ENCODE data around the gene BCL2L14. TPM values are rescaled to one million over a fixed set of nuclear protein-coding genes. Genes with fewer than 3 reads are reported as not detected.

The BCL2L14 gene
- polyA plus RNA-seq, 4 donors: 19.2 to 49.2 (median 26.2) TPM

GRCh38 chr12:12088147-12088546, 17.4 kb downstream of the BCL2L14 start:
- Histone ChIP-seq H3K27me3 (ENCODE audit: control insufficient read depth in 3 of 3, insufficient read depth in 3 of 3, low read length in 3 of 3) (no peaks in the 10 kb centered on the region), H3K27ac (ENCODE audit: low read depth in 1 of 3, low read length in 2 of 3) (no peak overlapping the region), H3K9me3 (ENCODE audit: control insufficient read depth in 2 of 2, insufficient read depth in 1 of 2, low read depth in 1 of 2, low read length in 1 of 2) (no peaks in the 10 kb centered on the region), H3K4me1 (ENCODE audit: control insufficient read depth in 3 of 3, insufficient read depth in 2 of 3, low read depth in 1 of 3, low read length in 2 of 3) (peaks cover 0 to 4% (median 0%) of the 10 kb centered on the region in 3 donors), H3K36me3 (ENCODE audit: control insufficient read depth in 3 of 3, insufficient read depth in 2 of 3, low read depth in 1 of 3, low read length in 3 of 3) (peaks cover 0 to 63% (median 3%) of the 10 kb centered on the region in 3 donors), H3K4me3 (ENCODE audit: low read depth in 1 of 3, low read length in 3 of 3) (no peak overlapping the region)
- WGBS, 3 donors: 87 to 88% (median 87%) methylated on average over 10 of the region's 10 CpGs
- no peak for FAIRE-seq
- no peak for DNase-seq

- no peaks in the 10 kb centered on the region for H3K27me3 ChIP-seq (ENCODE audit: control insufficient read depth in 3 of 3, insufficient read depth in 3 of 3, low read length in 3 of 3)
- H3K4me3 ChIP-seq (ENCODE audit: low read depth in 1 of 3, low read length in 3 of 3): no peak overlapping the region
- peaks cover 0 to 4% (median 0%) of the 10 kb centered on the region in 3 donors for H3K4me1 ChIP-seq (ENCODE audit: control insufficient read depth in 3 of 3, insufficient read depth in 2 of 3, low read depth in 1 of 3, low read length in 2 of 3)
- DNase-seq (no peak), FAIRE-seq (no peak)
- 89 to 94% (median 93%) methylated on average over 9 of the region's 9 CpGs for WGBS, 3 donors
- H3K9me3 ChIP-seq (ENCODE audit: control insufficient read depth in 2 of 2, insufficient read depth in 1 of 2, low read depth in 1 of 2, low read length in 1 of 2): no peaks in the 10 kb centered on the region
- peaks cover 0 to 68% (median 3%) of the 10 kb centered on the region in 3 donors for H3K36me3 ChIP-seq (ENCODE audit: control insufficient read depth in 3 of 3, insufficient read depth in 2 of 3, low read depth in 1 of 3, low read length in 3 of 3)
- H3K27ac ChIP-seq (ENCODE audit: low read depth in 1 of 3, low read length in 2 of 3): no peak overlapping the region
Measured at GRCh38 chr12:12088761-12089160, 18.0 kb downstream of the BCL2L14 start.

GRCh38 chr12:12091071-12091470, 20.3 kb downstream of the BCL2L14 start:
- no peak for DNase-seq
- peaks cover 0 to 3% (median 0%) of the 10 kb centered on the region in 3 donors for H3K4me1 ChIP-seq (ENCODE audit: control insufficient read depth in 3 of 3, insufficient read depth in 2 of 3, low read depth in 1 of 3, low read length in 2 of 3)
- no peaks in the 10 kb centered on the region for H3K27me3 ChIP-seq (ENCODE audit: control insufficient read depth in 3 of 3, insufficient read depth in 3 of 3, low read length in 3 of 3)
- no peak for FAIRE-seq
- H3K4me3 ChIP-seq (ENCODE audit: low read depth in 1 of 3, low read length in 3 of 3): no peak overlapping the region
- H3K36me3 ChIP-seq (ENCODE audit: control insufficient read depth in 3 of 3, insufficient read depth in 2 of 3, low read depth in 1 of 3, low read length in 3 of 3): peaks cover 0 to 63% (median 3%) of the 10 kb centered on the region in 3 donors
- WGBS, 3 donors: 76 to 92% (median 87%) methylated on average over 3 of the region's 3 CpGs
- H3K9me3 ChIP-seq (ENCODE audit: control insufficient read depth in 2 of 2, insufficient read depth in 1 of 2, low read depth in 1 of 2, low read length in 1 of 2): no peaks in the 10 kb centered on the region
- no peak overlapping the region for H3K27ac ChIP-seq (ENCODE audit: low read depth in 1 of 3, low read length in 2 of 3)

GRCh38 chr12:12091977-12092663, 21.4 kb downstream of the BCL2L14 start:
- no peak for FAIRE-seq
- H3K36me3 ChIP-seq (ENCODE audit: control insufficient read depth in 3 of 3, insufficient read depth in 2 of 3, low read depth in 1 of 3, low read length in 3 of 3): peaks cover 0 to 59% (median 0%) of the 10 kb centered on the region in 3 donors
- H3K9me3 ChIP-seq (ENCODE audit: control insufficient read depth in 2 of 2, insufficient read depth in 1 of 2, low read depth in 1 of 2, low read length in 1 of 2): no peaks in the 10 kb centered on the region
- 59 to 75% (median 61%) methylated on average over 14 of the region's 14 CpGs for WGBS, 3 donors
- DNase-seq: peak in 1 of 2 donors; percentile 11
- H3K4me1 ChIP-seq (ENCODE audit: control insufficient read depth in 3 of 3, insufficient read depth in 2 of 3, low read depth in 1 of 3, low read length in 2 of 3): no peaks in the 10 kb centered on the region
- H3K27me3 ChIP-seq (ENCODE audit: control insufficient read depth in 3 of 3, insufficient read depth in 3 of 3, low read length in 3 of 3): no peaks in the 10 kb centered on the region
- no peak overlapping the region for H3K27ac ChIP-seq (ENCODE audit: low read depth in 1 of 3, low read length in 2 of 3)
- no peak overlapping the region for H3K4me3 ChIP-seq (ENCODE audit: low read depth in 1 of 3, low read length in 3 of 3)

GRCh38 chr12:12094481-12094880, 23.7 kb downstream of the BCL2L14 start:
- peaks cover 0 to 43% (median 2%) of the 10 kb centered on the region in 3 donors for H3K36me3 ChIP-seq (ENCODE audit: control insufficient read depth in 3 of 3, insufficient read depth in 2 of 3, low read depth in 1 of 3, low read length in 3 of 3)
- no peaks in the 10 kb centered on the region for H3K9me3 ChIP-seq (ENCODE audit: control insufficient read depth in 2 of 2, insufficient read depth in 1 of 2, low read depth in 1 of 2, low read length in 1 of 2)
- H3K27ac ChIP-seq (ENCODE audit: low read depth in 1 of 3, low read length in 2 of 3): no peak overlapping the region
- no peaks in the 10 kb centered on the region for H3K4me1 ChIP-seq (ENCODE audit: control insufficient read depth in 3 of 3, insufficient read depth in 2 of 3, low read depth in 1 of 3, low read length in 2 of 3)
- H3K4me3 ChIP-seq (ENCODE audit: low read depth in 1 of 3, low read length in 3 of 3): no peak overlapping the region
- WGBS, 3 donors: 84 to 89% (median 89%) methylated on average over 4 of the region's 4 CpGs
- FAIRE-seq (no peak), DNase-seq (no peak)
- H3K27me3 ChIP-seq (ENCODE audit: control insufficient read depth in 3 of 3, insufficient read depth in 3 of 3, low read length in 3 of 3): no peaks in the 10 kb centered on the region

GRCh38 chr12:12095021-12095420, 24.3 kb downstream of the BCL2L14 start:
- H3K4me3 ChIP-seq (ENCODE audit: low read depth in 1 of 3, low read length in 3 of 3): no peak overlapping the region
- H3K9me3 ChIP-seq (ENCODE audit: control insufficient read depth in 2 of 2, insufficient read depth in 1 of 2, low read depth in 1 of 2, low read length in 1 of 2): no peaks in the 10 kb centered on the region
- no peaks in the 10 kb centered on the region for H3K27me3 ChIP-seq (ENCODE audit: control insufficient read depth in 3 of 3, insufficient read depth in 3 of 3, low read length in 3 of 3)
- FAIRE-seq (no peak), DNase-seq (no peak)
- H3K27ac ChIP-seq (ENCODE audit: low read depth in 1 of 3, low read length in 2 of 3): no peak overlapping the region
- no peaks in the 10 kb centered on the region for H3K4me1 ChIP-seq (ENCODE audit: control insufficient read depth in 3 of 3, insufficient read depth in 2 of 3, low read depth in 1 of 3, low read length in 2 of 3)
- 56 to 87% (median 65%) methylated on average over 3 of the region's 3 CpGs for WGBS, 3 donors
- H3K36me3 ChIP-seq (ENCODE audit: control insufficient read depth in 3 of 3, insufficient read depth in 2 of 3, low read depth in 1 of 3, low read length in 3 of 3): peaks cover 0 to 43% (median 2%) of the 10 kb centered on the region in 3 donors

GRCh38 chr12:12097891-12098690, 27.4 kb downstream of the BCL2L14 start:
- Histone ChIP-seq H3K4me3 (ENCODE audit: low read depth in 1 of 3, low read length in 3 of 3) (no peak overlapping the region), H3K27me3 (ENCODE audit: control insufficient read depth in 3 of 3, insufficient read depth in 3 of 3, low read length in 3 of 3) (no peaks in the 10 kb centered on the region), H3K36me3 (ENCODE audit: control insufficient read depth in 3 of 3, insufficient read depth in 2 of 3, low read depth in 1 of 3, low read length in 3 of 3) (peaks cover 0 to 31% (median 7%) of the 10 kb centered on the region in 3 donors), H3K4me1 (ENCODE audit: control insufficient read depth in 3 of 3, insufficient read depth in 2 of 3, low read depth in 1 of 3, low read length in 2 of 3) (no peaks in the 10 kb centered on the region), H3K9me3 (ENCODE audit: control insufficient read depth in 2 of 2, insufficient read depth in 1 of 2, low read depth in 1 of 2, low read length in 1 of 2) (no peaks in the 10 kb centered on the region), H3K27ac (ENCODE audit: low read depth in 1 of 3, low read length in 2 of 3) (no peak overlapping the region)
- FAIRE-seq (no peak), DNase-seq (no peak)
- WGBS, 3 donors: 82 to 95% (median 84%) methylated on average over 6 of the region's 6 CpGs

GRCh38 chr12:12098691-12099015, 27.9 kb downstream of the BCL2L14 start:
- Histone ChIP-seq H3K9me3 (ENCODE audit: control insufficient read depth in 2 of 2, insufficient read depth in 1 of 2, low read depth in 1 of 2, low read length in 1 of 2) (peaks cover 0 to 1% of the 10 kb centered on the region in 2 donors), H3K4me1 (ENCODE audit: control insufficient read depth in 3 of 3, insufficient read depth in 2 of 3, low read depth in 1 of 3, low read length in 2 of 3) (no peaks in the 10 kb centered on the region), H3K36me3 (ENCODE audit: control insufficient read depth in 3 of 3, insufficient read depth in 2 of 3, low read depth in 1 of 3, low read length in 3 of 3) (peaks cover 0 to 29% (median 7%) of the 10 kb centered on the region in 3 donors), H3K4me3 (ENCODE audit: low read depth in 1 of 3, low read length in 3 of 3) (no peak overlapping the region), H3K27ac (ENCODE audit: low read depth in 1 of 3, low read length in 2 of 3) (no peak overlapping the region), H3K27me3 (ENCODE audit: control insufficient read depth in 3 of 3, insufficient read depth in 3 of 3, low read length in 3 of 3) (no peaks in the 10 kb centered on the region)
- 86 to 93% (median 90%) methylated on average over 3 of the region's 3 CpGs for WGBS, 3 donors
- DNase-seq: no peak
- FAIRE-seq: no peak
